Right atrium auricular region (tissue), 2 donors: ENCODE data around the gene MYADML2. TPM values are rescaled to one million over a fixed set of nuclear protein-coding genes. Genes with fewer than 3 reads are reported as not detected.

ENCODE experiments used
- DNase-seq: peaks from one replicate; pipeline ENCODE4 v3.0.0-alpha.2; 2019; ENCODE audit warnings: low spot score
- H3K27ac ChIP-seq, 2 donors: fragments of 200-600 bp; sonication (generic); 1 replicate in 1 of 2; 2 replicates in 1 of 2; pipeline ENCODE4 v1.5.1; 2016 to 2019
- H3K27me3 ChIP-seq, 2 donors: fragments of 200-600 bp; sonication (generic); one replicate each; pipeline versions ENCODE4 v1.5.1 to v1.6.0; 2017 to 2019
- H3K36me3 ChIP-seq: fragments of 200-600 bp; sonication (generic); one replicate; pipeline ENCODE4 v1.5.1; 2016
- H3K4me1 ChIP-seq, 2 donors: fragments of 200-600 bp; sonication (generic); one replicate each; pipeline versions ENCODE4 v1.5.1 to v1.6.0; 2017 to 2019
- H3K4me3 ChIP-seq, 2 donors: fragments of 200-600 bp; sonication (generic); 1 replicate in 1 of 2; 2 replicates in 1 of 2; pipeline ENCODE4 v1.5.1; 2017 to 2019; ENCODE audit warnings: mild to moderate bottlenecking in 1 of 2, moderate library complexity in 1 of 2
- H3K9me3 ChIP-seq, 2 donors: fragments of 200-600 bp; sonication (generic); one replicate each; pipeline ENCODE4 v1.5.1; 2019
- CTCF ChIP-seq, 2 donors: fragments of 200-600 bp; sonication (generic); IDR thresholded peaks; one replicate each; pipeline ENCODE4 v1.5.1; 2019; ENCODE audit warnings: antibody characterized with exemption in 2 of 2
- total RNA-seq, 2 donors: library from RNA; depleted of rRNA; stranded (reverse); fragments of >200 nt; gene quantifications; one replicate each; pipeline ENCODE4 v1.1.0, GENCODE V29; 2016

The MYADML2 gene
- total RNA-seq, 2 donors from 2014 or later, result 0.55 to 1.4 TPM

- H3K27ac ChIP-seq, result no peak overlapping the region
- no peak for TF ChIP-seq CTCF (IDR thresholded peaks at IDR 0.05)
- no peaks in the 10 kb centered on the region for H3K9me3 ChIP-seq
- no peak for DNase-seq
- H3K36me3 ChIP-seq, result peaks cover 49% of the 10 kb centered on the region
- H3K4me3 ChIP-seq, result no peak overlapping the region
- H3K4me1 ChIP-seq, result peaks cover 0 to 12% of the 10 kb centered on the region in 2 donors
- no peaks in the 10 kb centered on the region for H3K27me3 ChIP-seq
Measured at GRCh38 chr17:81900181-81900820, 46.7 kb downstream of the MYADML2 start.

GRCh38 chr17:81899514-81900166 lies 47.4 kb downstream of the MYADML2 start:
- Histone ChIP-seq H3K4me1 (peaks cover 0 to 12% of the 10 kb centered on the region in 2 donors), H3K9me3 (no peaks in the 10 kb centered on the region), H3K27ac (no peak overlapping the region), H3K36me3 (peaks cover 51% of the 10 kb centered on the region), H3K27me3 (no peaks in the 10 kb centered on the region), H3K4me3 (no peak overlapping the region)
- no peak for DNase-seq
- TF ChIP-seq CTCF (IDR thresholded peaks at IDR 0.05), result no peak

- peaks cover 0 to 12% of the 10 kb centered on the region in 2 donors for H3K4me1 ChIP-seq
- H3K9me3 ChIP-seq, result no peaks in the 10 kb centered on the region
- no peak overlapping the region for H3K4me3 ChIP-seq
- H3K27me3 ChIP-seq, result no peaks in the 10 kb centered on the region
- H3K36me3 ChIP-seq, result peaks cover 56% of the 10 kb centered on the region
- TF ChIP-seq CTCF (IDR thresholded peaks at IDR 0.05), result no peak
- H3K27ac ChIP-seq, result no peak overlapping the region
- no peak for DNase-seq
Measured at GRCh38 chr17:81898885-81899284, 48.1 kb downstream of the MYADML2 start.

- no peak overlapping the region for H3K27ac ChIP-seq
- H3K9me3 ChIP-seq, result no peaks in the 10 kb centered on the region
- no peaks in the 10 kb centered on the region for H3K27me3 ChIP-seq
- peaks cover 57% of the 10 kb centered on the region for H3K36me3 ChIP-seq
- H3K4me1 ChIP-seq, result peaks cover 0 to 12% of the 10 kb centered on the region in 2 donors
- no peak for DNase-seq
- H3K4me3 ChIP-seq, result no peak overlapping the region
- TF ChIP-seq CTCF (IDR thresholded peaks at IDR 0.05), result no peak
Measured at GRCh38 chr17:81898029-81898866, 48.8 kb downstream of the MYADML2 start.

GRCh38 chr17:81895400-81895799 lies 51.6 kb downstream of the MYADML2 start:
- Histone ChIP-seq H3K9me3 (no peaks in the 10 kb centered on the region), H3K27me3 (no peaks in the 10 kb centered on the region), H3K36me3 (peaks cover 55% of the 10 kb centered on the region), H3K4me3 (no peak overlapping the region), H3K4me1 (peaks cover 0 to 17% of the 10 kb centered on the region in 2 donors), H3K27ac (no peak overlapping the region)
- DNase-seq, result no peak
- TF ChIP-seq CTCF (IDR thresholded peaks at IDR 0.05), result no peak
